Pulmonary artery endothelial cell (primary cell): ENCODE measurements around the gene TUBB. TPM values are rescaled to one million over a fixed set of nuclear protein-coding genes. Genes with fewer than 3 reads are reported as not detected.

Experiments used
- total RNA-seq: library from RNA; depleted of rRNA; stranded (reverse); fragments of >200 nt; gene quantifications from 2 replicates; pipeline ENCODE4 v1.2.3, GENCODE V29; 2014

Gene TUBB
- total RNA-seq, 1 donor from 2014 or later = 537 TPM

Other genes with a start within 250 kb of the TUBB start
- 524 and 663 TPM in 2 replicates for gene HLA-E, start 230.8 kb upstream of the TUBB start, total RNA-seq
- gene GNL1, start 163.9 kb upstream of the TUBB start, total RNA-seq = 62.7 and 69.2 TPM in 2 replicates
- 4.0 and 4.5 TPM in 2 replicates for gene PRR3, start 163.1 kb upstream of the TUBB start, total RNA-seq
- gene ABCF1, start 148.9 kb upstream of the TUBB start, total RNA-seq = 53.0 and 67.9 TPM in 2 replicates
- gene PPP1R10, start 103.1 kb upstream of the TUBB start, total RNA-seq = 12.5 and 18.6 TPM in 2 replicates
- 48.8 and 57.7 TPM in 2 replicates for gene MRPS18B, start 102.5 kb upstream of the TUBB start, total RNA-seq
- gene ATAT1, start 93.5 kb upstream of the TUBB start, total RNA-seq = 2.6 and 2.8 TPM in 2 replicates
- 1.8 and 2.3 TPM in 2 replicates for gene C6orf136, start 73.2 kb upstream of the TUBB start, total RNA-seq
- 46.9 and 61.2 TPM in 2 replicates for gene DHX16, start 47.3 kb upstream of the TUBB start, total RNA-seq
- gene PPP1R18, start 33.7 kb upstream of the TUBB start, total RNA-seq = 57.4 and 58.3 TPM in 2 replicates
- 2.4 and 2.5 TPM in 2 replicates for gene NRM, start 29.4 kb upstream of the TUBB start, total RNA-seq
- gene MDC1, start 3.1 kb upstream of the TUBB start, total RNA-seq = 10.2 and 11.0 TPM in 2 replicates
- gene FLOT1, start 22.3 kb downstream of the TUBB start, total RNA-seq = 46.6 and 107 TPM in 2 replicates
- gene IER3, start 24.2 kb downstream of the TUBB start, total RNA-seq = 90.2 and 122 TPM in 2 replicates
- 5.9 and 7.4 TPM in 2 replicates for gene DDR1, start 164.2 kb downstream of the TUBB start, total RNA-seq
- 12.5 and 19.5 TPM in 2 replicates for gene GTF2H4, start 187.9 kb downstream of the TUBB start, total RNA-seq
- gene VARS2, start 193.9 kb downstream of the TUBB start, total RNA-seq = 15.9 and 24.8 TPM in 2 replicates
- not detected in 2 replicates for gene SFTA2, start 211.8 kb downstream of the TUBB start, total RNA-seq
- gene MUCL3, start 220.6 kb downstream of the TUBB start, total RNA-seq = not detected in 2 replicates